Activated effector memory CD4-positive, alpha-beta T cell treated with anti-CD3 and anti-CD28 coated beads, Interleukin-2, amount 50 U/mL, for 16 hours (primary cell): ENCODE results near the gene CNN1.
"Not testable (repeated sequence)": the region's sequence is repeated elsewhere in the genome, so short reads cannot be mapped to it uniquely, and the experiment has no call there.

Experiments used
- DNase-seq: peaks from one replicate; pipeline ENCODE4 v3.0.0-alpha.2; 2020

CNN1 gene

DNA sequence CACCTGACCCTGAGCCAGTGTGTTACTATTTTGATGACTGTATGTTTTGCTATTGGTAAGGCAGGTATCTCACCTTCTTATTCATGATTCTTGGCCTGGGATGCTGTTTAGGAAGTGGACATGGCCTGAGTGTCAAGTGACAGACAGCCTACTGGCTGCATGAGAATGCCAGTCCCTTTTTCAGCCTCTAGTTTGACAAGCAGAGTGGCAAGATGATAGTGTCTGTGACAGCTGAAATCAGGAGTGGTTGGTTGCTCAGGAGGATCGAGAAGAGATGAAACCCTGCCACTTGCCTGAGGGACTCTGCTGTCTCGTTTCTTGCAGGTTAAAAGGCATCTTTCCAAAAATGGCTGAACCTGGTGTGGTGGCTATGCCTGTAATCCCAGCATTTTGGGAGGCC lies 27.5 kb downstream of the CNN1 start:
- DNase-seq = no peak

DNA sequence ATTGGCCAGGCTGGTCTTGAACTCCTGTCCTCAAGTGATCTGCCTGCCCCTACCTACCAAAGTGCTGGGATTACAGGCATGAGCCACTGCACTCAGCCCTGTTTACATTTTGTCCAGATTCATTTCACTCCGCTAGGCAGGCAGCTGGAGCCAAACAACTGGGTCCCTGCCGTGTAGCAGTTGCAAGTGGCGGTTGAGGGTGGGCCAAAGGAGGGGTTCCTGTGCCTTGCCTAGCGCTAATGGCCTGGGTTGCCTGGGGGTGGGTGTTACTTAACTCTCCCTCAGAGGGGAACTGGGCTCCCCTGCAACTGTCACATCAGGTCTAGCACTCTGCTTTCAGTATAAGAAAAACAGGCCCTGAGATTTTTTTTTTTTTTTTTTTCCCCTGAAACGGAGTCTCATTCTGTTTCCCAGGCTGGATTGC lies 31.4 kb downstream of the CNN1 start:
- no peak for DNase-seq

DNA sequence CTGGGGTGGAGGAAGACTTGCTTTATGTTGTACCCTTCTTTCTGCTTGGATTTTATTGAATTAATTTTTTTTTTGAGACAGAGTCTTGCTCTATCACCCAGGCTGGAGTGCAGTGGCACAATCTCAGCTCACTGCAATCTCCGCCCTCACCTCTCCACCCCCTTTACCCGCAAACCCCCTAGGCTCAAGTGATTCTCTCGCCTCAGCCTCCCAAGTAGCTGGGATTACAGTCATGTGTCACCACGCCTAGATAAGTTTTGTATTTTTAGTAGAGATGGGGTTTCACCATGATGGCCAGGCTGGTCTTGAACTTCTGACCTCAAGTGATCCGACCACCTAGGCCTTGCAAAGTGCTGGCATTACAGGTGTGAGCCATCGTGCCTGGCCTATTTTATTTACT lies 34.7 kb downstream of the CNN1 start:
- not testable (repeated sequence) for DNase-seq

DNA sequence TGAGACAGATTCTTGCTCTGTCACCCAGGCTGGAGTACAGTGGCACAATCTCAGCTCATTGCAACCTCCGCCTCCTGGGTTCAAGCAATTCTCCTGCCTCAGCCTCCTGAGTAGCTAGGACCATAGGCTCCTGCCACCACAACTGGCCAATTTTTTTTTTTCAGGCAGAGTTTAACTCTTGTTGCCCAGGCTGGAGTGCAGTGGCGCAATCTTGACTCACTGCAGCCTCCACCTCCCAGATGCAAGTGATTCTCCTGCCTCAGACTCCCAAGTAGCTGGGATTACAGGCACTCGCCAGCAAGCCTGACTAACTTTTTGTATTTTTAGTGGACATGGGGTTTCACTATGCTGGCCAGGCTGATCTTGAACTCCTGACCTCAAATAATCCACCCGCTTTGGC lies 35.1 kb downstream of the CNN1 start:
- not testable (repeated sequence) for DNase-seq

DNA sequence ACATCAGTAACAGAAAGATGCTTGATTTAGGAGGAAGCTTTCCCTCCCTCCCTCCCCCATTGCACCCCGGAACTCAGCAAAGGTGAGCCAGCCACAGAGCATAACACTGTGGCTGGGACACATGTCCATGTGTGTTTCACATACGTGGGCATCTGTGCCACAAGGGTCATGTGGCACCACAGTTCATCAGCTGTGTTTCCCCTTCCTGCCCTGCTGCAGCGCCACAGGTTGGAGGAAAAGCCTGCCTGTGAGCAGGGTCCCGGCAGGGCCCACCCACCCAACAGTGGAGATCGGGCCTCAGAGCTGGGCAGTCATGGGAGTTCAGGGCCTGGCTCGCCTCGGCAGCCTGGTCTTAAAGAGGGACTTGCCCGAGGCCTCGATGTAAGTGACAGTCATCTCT lies 36.0 kb downstream of the CNN1 start:
- no peak for DNase-seq

DNA sequence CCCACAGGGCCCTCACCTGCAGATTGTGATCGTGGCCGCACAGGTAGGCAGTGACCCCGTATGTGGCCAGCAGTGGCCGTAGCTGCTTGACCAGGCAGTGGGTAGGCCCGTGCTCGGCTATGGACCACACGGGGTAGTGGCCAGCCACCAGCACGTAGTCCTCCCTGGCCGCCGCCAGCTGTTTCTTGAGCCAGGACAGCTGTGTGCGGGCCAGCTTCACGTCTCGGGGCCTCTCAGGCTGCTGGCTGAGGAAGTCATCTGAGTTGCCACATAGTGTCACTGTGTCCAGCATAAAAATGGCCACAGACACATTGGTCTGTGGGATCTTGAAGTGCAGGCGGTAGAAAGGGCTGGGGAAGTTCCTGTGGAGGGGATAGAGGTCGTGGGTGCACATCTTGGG lies 37.6 kb downstream of the CNN1 start:
- DNase-seq = no peak

DNA sequence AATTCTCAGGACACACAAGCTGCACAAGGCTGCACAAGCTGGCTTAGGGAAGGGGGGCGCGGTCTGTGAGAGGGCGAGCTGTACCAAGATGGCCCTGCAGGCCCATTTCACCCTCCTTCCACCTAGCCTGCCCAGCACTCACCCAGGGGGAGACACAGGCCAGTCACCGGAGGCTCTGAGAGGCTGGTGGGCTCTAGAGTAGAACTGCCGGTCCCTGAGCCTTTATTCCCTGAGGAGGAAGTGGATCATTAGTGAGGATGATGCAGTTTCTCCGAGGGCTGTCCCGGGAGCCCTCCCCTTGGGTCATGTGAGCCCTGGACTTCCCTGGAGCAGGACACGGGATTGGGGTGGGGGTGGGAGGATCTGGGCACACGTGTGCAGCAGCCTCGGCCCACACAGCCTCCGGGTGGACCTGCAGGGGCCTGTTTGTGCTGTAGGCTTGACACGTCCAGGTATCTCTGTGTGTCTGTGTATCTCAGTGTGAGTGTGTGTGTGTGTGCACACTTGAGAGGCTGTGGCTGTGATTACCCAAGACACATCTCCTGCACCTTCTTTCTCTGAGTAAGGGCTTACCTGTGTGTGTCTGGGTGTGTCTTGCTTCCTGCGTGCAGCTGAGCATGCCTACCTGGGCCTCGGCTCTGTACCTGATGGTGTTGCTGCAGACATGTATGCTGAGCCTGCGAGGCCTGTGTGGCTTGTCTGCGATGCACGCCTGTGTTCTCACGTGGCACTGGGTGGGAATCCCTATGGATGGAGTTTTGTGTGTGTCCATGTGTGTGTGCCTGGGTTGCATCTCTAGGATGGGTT lies 39.0 kb downstream of the CNN1 start, which contains the start of gene ACP5:
Gene ACP5 (minus strand): TSS at position 195 of the 807 bp plus-strand sequence. CDS start 328 bp downstream, outside the sequence.
- DNase-seq = no peak

DNA sequence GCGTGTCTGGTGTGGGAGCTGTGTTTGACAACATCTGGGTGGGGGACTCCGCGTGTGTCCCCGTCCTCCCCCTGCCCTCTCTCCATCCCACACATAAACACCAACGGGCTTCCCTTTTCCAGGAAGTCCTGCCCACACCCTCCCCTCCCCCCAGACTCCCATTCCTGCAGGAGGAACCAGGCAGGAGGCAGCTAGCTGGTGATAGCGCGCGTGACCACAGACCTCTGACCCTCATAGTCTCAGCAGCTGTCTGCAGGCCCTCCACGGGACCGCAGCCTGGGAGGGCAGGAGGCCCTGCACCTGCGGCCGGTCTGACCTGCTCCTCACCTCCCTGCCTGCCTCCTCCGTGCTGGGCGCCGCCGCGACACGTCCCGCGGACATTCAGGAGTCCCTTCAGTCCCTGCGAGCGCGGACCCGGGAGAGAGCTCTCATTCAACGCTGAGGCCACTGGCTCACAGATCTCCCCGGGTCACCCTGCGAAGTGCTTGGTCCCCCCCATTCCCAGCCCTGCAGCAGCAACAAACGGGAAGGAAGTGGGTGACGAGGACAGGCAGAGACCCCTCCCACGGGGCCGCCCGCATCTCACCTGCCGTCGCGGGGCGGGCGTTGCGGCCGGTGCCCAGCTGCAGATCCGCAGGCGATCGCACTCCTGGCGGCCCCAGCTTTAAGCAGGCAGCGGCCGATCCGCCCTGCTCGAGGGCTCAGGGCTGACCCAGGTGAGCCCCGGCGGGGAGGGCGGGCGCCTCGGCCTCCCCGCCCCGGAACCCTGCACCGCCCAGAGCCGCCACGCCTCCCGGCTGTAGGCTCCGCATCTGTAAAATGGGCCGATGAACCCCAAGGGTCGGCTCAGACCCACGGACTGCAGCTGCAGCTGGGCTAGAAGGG lies 39.8 kb downstream of the CNN1 start:
- DNase-seq = peak; percentile 80

DNA sequence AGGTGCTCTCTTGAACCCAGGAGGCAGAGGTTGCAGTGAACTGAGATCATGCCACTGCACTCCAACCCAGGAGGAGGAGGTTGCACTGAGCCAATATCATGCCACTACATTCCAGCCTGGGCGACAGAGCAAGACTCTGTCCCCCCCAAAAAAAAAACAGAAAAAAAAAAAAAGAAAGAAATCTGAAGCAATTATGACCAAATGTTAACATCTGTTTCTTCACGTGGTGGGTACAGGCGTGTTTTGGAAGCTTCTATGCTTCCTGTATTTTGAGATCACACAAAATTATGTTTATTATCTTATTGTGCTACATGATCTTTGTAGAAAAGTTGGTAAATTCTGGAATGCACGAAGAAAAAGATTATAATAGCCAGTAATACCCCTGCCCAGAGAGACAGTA lies 41.5 kb downstream of the CNN1 start:
- no peak for DNase-seq

DNA sequence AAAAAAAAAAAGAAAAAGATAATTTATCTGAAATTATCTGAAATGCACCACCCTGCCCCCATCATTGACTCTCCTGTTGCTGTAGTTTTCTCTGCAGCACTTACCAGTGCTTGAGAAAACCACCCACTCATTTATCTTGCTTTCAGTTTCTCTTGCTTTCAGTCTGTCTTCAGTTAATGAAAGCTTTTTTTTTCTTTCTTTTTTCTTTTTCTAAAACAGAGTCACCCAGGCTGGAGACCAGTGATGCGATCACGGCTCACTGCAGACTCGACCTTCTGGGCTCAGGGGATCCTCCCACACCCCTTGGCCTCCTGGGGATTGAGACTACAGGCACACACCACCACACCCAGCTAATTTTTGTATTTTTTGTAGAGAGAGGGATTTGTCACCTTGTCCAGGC lies 43.1 kb downstream of the CNN1 start:
- DNase-seq = peak; percentile 77

DNA sequence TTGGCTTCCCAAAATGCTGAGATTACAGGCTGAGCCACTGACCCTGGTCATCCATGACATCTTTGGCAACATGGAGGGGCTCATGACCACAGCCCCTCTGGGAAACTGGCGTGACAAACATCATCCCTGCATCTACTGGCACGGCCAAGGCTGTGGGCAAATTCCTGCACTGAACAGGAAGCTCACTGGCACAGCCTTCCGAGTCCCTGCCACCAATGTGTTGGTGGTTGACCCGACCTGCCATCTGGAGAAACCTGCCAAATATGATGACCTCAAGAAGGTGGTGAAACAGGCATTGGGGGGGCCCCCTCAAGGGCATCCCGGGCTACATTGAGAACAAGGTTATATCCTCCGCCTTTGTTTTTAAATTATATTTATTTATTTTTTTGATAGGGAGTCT lies 47.7 kb downstream of the CNN1 start:
- DNase-seq = no peak

DNA sequence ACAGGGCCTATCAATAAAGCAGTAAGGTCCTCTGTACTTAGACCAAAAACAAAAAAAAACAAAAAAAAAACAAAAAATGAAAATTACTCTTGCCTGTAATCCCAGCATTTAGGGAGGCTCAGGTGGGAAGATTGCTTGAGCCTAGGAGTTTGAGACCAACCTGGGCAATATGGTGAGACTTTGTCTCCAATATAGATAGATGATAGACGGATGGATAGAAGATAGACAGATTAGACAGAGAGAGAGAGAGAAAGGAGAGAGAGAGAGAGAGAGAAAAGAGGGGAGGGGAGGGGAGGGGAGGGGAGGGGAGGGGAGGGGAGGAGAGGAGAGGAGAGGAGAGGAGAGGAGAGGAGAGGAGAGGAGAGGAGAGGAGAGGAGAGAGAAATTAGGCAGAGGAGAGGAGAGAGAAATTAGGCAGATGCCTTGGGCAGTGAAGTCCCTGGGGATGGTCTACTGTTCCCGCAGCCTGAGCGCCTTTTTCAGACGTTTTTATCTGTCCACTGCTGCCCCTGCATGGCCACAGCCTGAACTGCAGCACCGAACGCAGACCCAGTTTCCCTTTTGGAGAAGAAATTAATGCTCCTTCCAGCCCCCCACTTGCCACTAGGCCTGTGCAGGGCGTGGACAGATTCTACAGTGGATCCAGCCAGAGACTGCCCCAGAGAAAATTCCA lies 48.8 kb downstream of the CNN1 start:
- peak; percentile 91 for DNase-seq

DNA sequence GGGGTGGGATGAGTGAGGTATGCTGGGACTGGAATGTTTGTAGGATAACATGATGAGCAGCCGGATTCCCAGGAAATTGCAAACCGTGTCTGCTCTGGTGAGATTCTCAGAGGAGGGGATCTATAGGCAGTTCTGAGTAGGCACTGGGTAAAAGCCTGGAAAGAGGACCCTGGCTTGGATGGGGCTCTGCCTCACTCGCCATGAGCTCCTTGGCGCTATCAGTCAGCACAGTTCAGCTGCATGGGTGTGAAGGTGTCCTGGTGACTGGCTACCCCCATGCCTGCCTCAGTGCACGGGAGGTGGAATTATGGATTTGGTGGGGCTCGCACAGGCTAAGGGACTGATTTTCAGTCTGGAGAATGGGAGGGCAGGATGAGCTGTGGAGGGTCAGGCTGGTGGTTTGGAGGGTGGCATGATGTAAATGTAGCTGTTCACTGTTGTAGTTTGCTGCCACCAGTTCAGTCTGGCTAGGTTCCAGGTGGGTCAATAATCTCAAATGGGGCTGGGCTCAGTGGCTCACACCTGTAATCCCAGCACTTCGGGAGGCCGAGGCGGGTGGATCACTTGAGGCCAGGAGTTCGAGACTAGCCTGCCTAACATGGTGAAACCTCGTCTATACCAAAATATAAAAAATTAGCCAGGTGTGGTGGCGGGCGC lies 49.5 kb downstream of the CNN1 start:
- no peak for DNase-seq

DNA sequence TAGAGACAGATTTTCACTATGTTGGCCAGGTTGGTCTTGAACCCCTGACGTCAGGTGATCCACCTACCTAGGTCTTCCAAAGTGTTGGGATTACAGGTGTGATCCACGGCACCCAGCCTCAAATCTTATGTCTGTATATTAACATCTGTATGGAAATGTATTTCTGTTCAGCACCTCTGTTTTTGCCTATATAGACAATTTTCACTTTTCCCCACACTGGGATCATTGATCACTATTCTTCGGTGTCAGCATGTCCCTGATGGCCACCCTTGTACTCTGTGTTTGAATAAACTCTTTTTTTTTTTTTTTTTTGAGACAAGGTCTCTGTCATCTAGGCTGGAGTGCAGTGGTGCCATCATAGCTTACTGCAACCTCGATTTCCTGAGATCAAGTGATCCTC lies 55.4 kb downstream of the CNN1 start:
- DNase-seq = no peak

DNA sequence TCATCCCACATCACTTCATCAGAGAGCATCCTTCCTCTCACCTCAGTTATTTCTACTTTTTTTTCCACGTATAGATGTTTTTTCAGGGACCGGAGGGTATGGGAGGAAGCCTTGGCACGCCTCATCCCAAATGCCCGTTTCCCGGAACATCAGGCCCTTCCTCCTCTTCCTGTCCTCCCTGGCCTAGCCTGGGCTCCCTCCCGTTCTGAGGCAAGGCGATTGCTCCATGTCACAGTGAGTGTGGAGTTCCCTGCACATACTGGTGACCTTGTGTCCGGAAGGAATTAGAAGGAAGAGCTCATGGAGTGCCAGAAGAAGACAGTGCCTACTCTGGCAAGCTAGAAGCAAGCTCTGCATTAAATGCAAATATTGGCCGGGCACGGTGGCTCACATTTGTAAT lies 57.5 kb downstream of the CNN1 start:
- no peak for DNase-seq

DNA sequence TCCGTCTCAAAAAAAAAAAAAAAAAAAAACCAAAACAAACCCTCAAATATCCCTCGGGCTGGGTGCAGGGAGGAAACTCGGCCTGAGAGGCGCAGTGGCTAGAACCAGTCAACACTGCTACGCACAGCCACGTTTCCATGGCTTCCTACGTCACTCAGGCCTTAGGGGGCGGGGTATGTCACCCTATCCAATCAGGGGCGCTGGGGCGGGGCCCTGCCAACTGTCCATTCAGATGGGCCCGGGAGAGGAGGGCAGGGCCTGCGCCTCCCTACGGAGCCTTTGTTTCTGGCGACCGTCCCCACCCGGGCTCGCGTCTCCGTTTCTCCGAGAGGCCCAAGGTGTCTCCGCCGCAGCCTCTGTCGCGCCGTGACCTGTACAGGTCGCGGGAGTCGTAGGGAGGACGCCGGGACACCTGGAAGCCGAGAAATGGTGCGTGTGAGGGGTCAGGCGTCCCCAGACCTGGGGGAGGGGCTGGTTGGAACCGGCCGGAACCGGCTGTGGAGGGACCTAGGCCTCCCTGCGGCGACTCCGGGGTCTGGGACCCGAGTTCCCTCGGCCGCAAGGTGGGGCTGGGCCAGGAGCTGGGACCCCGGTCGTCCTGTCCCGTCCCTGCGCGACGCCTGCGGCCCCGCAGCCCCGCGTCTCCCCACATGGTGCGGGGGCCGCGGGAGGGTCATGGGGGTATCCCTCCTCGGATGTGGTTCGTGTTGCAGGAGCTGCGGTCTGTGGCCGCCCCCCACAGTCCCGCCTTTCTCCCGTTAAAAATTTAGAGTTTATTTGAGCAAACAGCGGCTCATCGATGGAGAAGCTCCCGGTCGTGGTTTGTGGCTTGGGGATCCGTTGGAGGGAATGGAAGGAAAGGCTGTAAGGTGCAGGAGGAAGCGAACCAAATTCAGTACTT lies 58.8 kb downstream of the CNN1 start, which contains the start of gene ZNF627:
Gene ZNF627 (plus strand): TSS at position 282 of the 901 bp plus-strand sequence. CDS start 145 bp downstream, at position 427.
- peak; percentile 99 for DNase-seq

DNA sequence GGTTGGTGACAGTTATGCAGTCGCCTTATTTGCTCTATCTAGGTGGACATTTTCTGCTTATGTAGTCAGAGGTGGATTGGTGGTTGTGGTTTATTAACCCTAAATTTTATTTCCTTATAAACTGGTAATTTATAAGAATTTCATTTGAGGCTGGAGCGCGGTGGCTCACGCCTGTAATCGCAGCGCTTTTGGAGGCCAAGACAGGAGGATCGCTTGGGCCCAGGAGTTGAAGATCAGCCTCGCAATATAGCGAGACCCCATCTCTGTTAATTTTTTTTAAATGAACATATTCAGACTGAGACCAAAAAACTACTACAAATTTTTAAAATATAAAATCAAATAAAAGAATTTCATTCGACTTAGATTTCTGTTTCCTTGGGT lies 59.4 kb downstream of the CNN1 start:
- DNase-seq = no peak

DNA sequence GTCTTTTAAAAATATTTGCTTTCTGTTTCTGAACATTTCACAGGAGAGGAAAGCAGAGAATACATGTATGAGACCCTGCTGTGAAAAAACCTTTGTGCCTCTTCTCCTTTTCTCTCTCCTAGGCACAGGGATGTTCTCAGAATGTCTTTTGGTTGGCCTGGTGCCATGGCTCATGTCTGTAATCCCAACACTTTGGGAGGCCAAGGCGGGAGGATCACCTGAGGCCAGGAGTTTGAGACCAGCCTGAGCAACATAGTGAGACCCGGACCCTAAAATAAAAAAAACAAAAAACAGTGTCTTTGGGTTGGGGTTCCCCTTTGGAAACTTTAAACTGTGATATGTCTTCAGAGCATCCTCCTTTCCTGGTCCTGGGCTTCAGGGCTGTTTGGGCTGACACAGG lies 60.1 kb downstream of the CNN1 start:
- DNase-seq = no peak

DNA sequence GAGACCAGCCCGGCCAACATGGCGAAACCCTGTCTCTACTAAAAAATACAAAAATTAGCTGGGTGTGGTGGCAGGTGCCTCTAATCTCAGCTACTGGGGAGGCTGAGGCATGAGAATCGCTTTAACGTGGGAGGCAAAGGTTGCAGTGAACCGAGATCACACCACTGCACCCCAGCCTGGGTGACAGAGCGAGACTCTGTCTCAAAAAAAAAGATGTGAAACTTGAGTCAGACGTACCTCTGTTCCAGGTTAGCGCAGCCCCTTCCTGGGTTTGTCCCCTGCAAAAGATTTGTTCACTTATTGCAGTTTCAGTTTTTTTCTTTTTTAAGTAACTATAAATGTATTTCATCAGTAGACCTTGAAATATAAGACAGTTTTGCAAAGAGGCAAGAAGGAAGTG lies 61.1 kb downstream of the CNN1 start:
- not testable (repeated sequence) for DNase-seq
